Cardiac muscle cell (in vitro differentiated cells and primary cell): ENCODE results near the gene TERT. TPM values are rescaled to one million over a fixed set of nuclear protein-coding genes. Genes with fewer than 3 reads are reported as not detected.

Experiments used
- DNase-seq, 2 donors: peaks; one replicate each; pipeline versions ENCODE4 v3.0.0 to v3.0.0-alpha.2; 2010 to 2017; ENCODE audit warnings: low read depth in 1 of 2, low spot score in 1 of 2
- H3K27ac ChIP-seq: fragments of 200-600 bp; sonication (generic); 2 replicates; pipeline ENCODE4 v1.5.1; 2016
- H3K27me3 ChIP-seq: fragments of 200-600 bp; sonication (generic); 2 replicates; pipeline ENCODE4 v1.6.0; 2016; ENCODE audit warnings: control low read depth
- H3K36me3 ChIP-seq: fragments of 200-600 bp; sonication (generic); 2 replicates; pipeline ENCODE4 v1.5.1; 2016; ENCODE audit warnings: control low read depth
- H3K4me1 ChIP-seq: fragments of 200-600 bp; sonication (generic); 2 replicates; pipeline ENCODE4 v1.8.1; 2017; ENCODE audit warnings: low read depth, mild to moderate bottlenecking, mixed run types
- H3K4me3 ChIP-seq: fragments of 200-600 bp; sonication (generic); 2 replicates; pipeline ENCODE4 v1.5.1; 2016; ENCODE audit warnings: mild to moderate bottlenecking
- H3K9me3 ChIP-seq: fragments of 200-600 bp; sonication (generic); 2 replicates; pipeline ENCODE4 v1.5.1; 2017; ENCODE audit warnings: low read depth, mild to moderate bottlenecking, control low read depth
- polyA plus RNA-seq: library from polyadenylated mRNA; unstranded; fragments of >200 nt; fragmentation: Nextera tagmentation; extraction: Ambion mirVana; gene quantifications from 2 replicates; pipeline ENCODE4 v1.2.1, GENCODE V29; 2016
- total RNA-seq: library from RNA; depleted of rRNA; stranded (reverse); fragments of >200 nt; gene quantifications from 2 replicates; pipeline ENCODE4 v1.2.3, GENCODE V29; 2016
- TF ChIP-seq, protein P1 (sequence below): IDR thresholded peaks from 2 replicates; pipeline ENCODE4 v1.5.1; 2012; ENCODE audit warnings: low read depth, mild to moderate bottlenecking, low read length

The TERT gene
- total and polyA plus RNA-seq, 2 experiments from 2014 or later, result 0.30 TPM; not detected in 1

- no peak for DNase-seq
- no peak overlapping the region for H3K27ac ChIP-seq
- H3K4me1 ChIP-seq, result no peaks in the 10 kb centered on the region
- H3K9me3 ChIP-seq, result no peaks in the 10 kb centered on the region
- no peaks in the 10 kb centered on the region for H3K27me3 ChIP-seq
- TF ChIP-seq, protein P1, sequence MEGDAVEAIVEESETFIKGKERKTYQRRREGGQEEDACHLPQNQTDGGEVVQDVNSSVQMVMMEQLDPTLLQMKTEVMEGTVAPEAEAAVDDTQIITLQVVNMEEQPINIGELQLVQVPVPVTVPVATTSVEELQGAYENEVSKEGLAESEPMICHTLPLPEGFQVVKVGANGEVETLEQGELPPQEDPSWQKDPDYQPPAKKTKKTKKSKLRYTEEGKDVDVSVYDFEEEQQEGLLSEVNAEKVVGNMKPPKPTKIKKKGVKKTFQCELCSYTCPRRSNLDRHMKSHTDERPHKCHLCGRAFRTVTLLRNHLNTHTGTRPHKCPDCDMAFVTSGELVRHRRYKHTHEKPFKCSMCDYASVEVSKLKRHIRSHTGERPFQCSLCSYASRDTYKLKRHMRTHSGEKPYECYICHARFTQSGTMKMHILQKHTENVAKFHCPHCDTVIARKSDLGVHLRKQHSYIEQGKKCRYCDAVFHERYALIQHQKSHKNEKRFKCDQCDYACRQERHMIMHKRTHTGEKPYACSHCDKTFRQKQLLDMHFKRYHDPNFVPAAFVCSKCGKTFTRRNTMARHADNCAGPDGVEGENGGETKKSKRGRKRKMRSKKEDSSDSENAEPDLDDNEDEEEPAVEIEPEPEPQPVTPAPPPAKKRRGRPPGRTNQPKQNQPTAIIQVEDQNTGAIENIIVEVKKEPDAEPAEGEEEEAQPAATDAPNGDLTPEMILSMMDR, result no peak
- no peak overlapping the region for H3K4me3 ChIP-seq
- no peaks in the 10 kb centered on the region for H3K36me3 ChIP-seq
These were observed 37.5 kb downstream of the TERT start for GRCh38 chr5:1257363-1257762.

DNA sequence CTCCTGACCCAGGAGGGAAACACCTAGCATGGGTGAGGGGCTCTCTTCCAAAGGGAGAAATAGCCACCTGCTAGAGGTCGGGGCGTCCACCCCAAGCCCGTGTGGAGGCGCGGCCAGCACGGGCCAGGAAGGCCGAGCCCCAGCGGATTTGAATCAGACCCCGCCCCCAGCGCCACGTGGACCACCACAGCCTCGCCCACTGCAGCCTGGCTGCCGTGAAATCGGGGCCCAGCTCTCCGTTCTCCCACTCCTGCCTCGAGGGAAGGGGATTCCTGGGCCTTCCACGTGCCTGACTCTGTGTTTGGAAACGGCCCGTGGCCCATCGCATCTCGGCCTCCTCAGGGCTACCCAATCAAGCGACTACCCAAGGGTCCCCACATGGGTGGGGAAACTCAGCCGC lies 38.1 kb downstream of the TERT start:
- Histone ChIP-seq H3K4me1 (no peaks in the 10 kb centered on the region), H3K4me3 (no peak overlapping the region), H3K27me3 (no peaks in the 10 kb centered on the region), H3K27ac (no peak overlapping the region), H3K36me3 (no peaks in the 10 kb centered on the region), H3K9me3 (no peaks in the 10 kb centered on the region)
- TF ChIP-seq, protein P1, result no peak
- no peak for DNase-seq

- Histone ChIP-seq H3K27me3 (no peaks in the 10 kb centered on the region), H3K4me3 (no peak overlapping the region), H3K9me3 (no peaks in the 10 kb centered on the region), H3K4me1 (no peaks in the 10 kb centered on the region), H3K36me3 (no peaks in the 10 kb centered on the region), H3K27ac (no peak overlapping the region)
- TF ChIP-seq, protein P1, result no peak
- no peak for DNase-seq
These were observed 39.7 kb downstream of the TERT start for GRCh38 chr5:1255081-1255561.

DNA sequence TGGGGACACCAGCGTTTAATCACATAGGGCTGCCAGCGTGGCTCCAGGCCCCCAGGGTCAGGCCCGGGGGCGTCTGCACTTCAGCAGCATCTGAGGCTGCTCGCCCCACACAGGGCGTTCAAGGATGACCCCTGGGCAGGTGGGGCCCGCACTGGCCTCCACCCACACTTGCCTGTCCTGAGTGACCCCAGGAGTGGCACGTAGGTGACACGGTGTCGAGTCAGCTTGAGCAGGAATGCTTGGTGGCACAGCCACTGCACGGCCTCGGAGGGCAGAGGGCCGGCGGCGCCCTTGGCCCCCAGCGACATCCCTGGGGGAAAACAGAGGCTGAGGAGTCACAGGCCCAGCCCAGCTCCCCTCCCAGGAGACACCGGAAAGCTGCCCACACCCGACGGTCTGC lies 40.7 kb downstream of the TERT start:
- Histone ChIP-seq H3K36me3 (no peaks in the 10 kb centered on the region), H3K27me3 (no peaks in the 10 kb centered on the region), H3K9me3 (no peaks in the 10 kb centered on the region), H3K4me3 (no peak overlapping the region), H3K27ac (no peak overlapping the region), H3K4me1 (no peaks in the 10 kb centered on the region)
- TF ChIP-seq, protein P1, result no peak
- no peak for DNase-seq

GRCh38 chr5:1253456-1254105 lies 41.3 kb downstream of the TERT start:
- no peak for DNase-seq
- TF ChIP-seq, protein P1, result no peak
- no peaks in the 10 kb centered on the region for H3K27me3 ChIP-seq
- no peaks in the 10 kb centered on the region for H3K4me1 ChIP-seq
- no peaks in the 10 kb centered on the region for H3K9me3 ChIP-seq
- H3K36me3 ChIP-seq, result no peaks in the 10 kb centered on the region
- H3K4me3 ChIP-seq, result no peak overlapping the region
- H3K27ac ChIP-seq, result no peak overlapping the region

DNA sequence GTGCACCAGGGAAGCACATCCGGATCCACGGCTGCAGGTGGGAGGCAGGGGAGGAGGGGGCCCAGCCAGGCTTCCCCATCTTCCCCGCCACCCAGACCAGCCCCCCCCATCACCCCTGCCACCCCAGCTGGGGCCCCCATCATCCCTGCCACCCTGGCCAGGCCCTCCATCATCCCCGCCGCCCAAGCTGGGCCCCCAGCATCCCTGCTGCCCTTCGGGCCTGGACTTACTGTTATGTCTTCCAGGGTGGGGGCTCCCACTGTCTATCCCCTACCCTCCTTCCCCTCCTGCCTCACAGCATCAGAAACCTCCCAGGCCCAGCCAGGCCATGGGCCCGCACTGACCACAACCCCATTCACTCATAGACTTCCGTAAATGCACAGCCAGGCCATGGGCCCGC lies 42.2 kb downstream of the TERT start:
- H3K4me1 ChIP-seq, result no peaks in the 10 kb centered on the region
- H3K27me3 ChIP-seq, result no peaks in the 10 kb centered on the region
- H3K27ac ChIP-seq, result no peak overlapping the region
- no peaks in the 10 kb centered on the region for H3K36me3 ChIP-seq
- DNase-seq, result no peak
- no peaks in the 10 kb centered on the region for H3K9me3 ChIP-seq
- H3K4me3 ChIP-seq, result no peak overlapping the region
- TF ChIP-seq, protein P1, result no peak
